ENCODE results near the gene RPS6KA5.

The RPS6KA5 gene

DNA sequence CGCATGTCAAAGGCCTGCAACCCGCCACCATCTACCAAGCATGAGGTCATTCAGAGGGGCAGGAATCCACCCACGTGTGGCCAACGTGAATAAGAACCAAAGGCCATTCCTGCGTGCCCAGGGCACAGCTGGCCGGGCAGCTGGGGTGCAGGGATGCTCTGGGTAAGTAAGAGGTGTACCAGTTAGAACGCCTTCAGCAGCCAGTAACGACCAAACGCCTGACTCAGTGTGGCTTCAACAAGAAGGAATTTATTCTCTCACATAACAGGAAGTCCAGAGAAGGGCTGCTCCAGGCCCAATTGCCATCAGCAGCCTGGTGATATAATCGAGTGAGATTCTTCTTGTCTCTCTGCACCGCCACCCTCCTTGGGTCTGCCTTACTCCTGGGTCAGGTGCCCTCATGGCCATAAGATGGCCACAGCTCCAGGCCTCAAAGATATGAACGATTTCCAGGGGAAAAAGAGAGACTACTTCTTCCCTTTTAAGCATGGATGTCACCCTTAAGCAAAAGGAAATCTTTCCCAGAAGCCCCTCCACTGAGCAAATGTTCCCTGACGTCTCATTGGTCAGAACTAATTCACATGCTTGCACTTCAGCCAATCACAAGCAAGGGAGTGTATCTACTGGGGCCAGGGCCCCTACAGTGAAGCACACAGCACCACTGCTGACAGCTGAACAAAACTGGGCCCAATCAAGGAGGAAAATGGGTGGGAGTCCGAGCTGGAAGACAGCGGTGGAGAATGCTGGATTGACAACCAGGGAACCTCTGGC, 251.5 kb downstream of the RPS6KA5 start:
- no peak for DNase-seq (ENCODE audit: low read depth)

DNA sequence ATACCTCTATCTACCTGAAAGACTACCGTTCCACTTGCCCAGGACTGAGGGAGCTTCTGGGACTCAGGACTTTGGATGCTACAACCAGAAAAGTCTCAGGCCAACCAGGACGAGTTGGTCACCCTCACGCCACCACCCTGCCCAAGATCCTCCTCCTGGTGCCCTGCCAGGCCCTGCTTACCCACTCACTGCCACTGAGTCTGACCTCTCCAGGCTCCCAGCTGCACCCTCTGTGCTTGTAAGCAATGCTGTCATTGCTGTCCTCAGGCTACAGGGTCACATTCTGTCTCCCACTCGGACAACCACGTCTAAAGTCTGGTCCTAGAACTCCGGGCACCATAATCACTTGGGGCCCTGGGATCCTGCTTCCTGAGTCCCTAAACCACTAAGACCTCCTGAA, 253.4 kb downstream of the RPS6KA5 start:
- no peak for DNase-seq (ENCODE audit: low read depth)

DNA sequence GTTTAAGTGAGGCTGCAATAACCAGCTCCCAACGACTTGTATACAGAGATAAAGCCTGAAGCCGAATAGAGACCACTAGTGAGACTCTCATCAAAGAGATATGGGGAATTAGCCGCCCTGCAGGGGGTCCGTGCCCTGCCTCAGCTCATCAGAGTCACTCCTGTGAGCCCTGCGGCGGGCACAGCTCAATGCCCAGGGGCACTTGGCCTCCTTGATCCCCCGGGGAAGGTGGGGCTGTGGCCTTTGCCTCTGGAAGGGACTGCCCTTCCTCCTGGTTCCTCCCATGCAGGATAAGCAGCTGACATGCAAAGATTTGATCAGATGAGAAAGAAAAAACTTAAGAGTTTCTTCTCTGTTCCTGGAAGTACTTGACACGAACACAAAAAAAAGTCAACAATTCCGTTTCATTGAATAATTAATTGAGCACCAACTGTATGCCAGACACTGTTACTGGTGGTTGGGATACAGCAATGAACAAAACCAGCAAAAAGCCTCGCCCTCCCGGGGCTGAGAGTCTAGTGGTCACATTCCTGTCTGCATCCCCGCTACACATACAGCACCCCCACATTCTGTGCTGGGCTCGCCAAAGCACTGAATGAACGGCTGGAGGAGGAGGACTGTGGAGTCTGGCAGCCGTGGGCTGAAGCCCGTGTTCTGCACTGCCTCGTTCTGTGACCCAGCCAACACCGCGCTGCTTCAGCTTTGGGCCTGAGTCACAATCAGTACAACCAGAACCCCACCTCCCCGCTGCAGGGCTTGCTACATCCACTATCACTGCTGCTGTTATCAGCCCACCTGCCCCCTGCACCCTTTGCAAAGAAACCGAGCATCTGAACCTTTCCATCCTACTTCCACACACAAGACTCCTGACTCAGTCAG, 254.5 kb downstream of the RPS6KA5 start:
- DNase-seq (ENCODE audit: low read depth): no peak

DNA sequence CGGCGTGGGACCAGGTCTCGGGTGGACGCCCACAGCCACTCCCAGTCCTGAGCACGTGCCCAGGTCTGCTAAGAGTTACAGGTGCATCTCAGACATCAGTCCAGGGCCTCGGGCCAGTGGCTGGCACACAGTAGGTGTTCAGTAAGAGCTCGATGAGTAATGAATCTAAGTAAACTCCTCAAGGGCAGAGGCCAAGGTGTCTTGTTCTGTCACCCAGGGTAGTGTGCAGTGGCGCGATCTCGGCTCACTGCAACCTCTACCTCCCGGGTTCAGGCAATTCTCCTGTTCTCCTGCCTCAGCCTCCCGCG, 255.4 kb downstream of the RPS6KA5 start:
- no peak for DNase-seq (ENCODE audit: low read depth)

DNA sequence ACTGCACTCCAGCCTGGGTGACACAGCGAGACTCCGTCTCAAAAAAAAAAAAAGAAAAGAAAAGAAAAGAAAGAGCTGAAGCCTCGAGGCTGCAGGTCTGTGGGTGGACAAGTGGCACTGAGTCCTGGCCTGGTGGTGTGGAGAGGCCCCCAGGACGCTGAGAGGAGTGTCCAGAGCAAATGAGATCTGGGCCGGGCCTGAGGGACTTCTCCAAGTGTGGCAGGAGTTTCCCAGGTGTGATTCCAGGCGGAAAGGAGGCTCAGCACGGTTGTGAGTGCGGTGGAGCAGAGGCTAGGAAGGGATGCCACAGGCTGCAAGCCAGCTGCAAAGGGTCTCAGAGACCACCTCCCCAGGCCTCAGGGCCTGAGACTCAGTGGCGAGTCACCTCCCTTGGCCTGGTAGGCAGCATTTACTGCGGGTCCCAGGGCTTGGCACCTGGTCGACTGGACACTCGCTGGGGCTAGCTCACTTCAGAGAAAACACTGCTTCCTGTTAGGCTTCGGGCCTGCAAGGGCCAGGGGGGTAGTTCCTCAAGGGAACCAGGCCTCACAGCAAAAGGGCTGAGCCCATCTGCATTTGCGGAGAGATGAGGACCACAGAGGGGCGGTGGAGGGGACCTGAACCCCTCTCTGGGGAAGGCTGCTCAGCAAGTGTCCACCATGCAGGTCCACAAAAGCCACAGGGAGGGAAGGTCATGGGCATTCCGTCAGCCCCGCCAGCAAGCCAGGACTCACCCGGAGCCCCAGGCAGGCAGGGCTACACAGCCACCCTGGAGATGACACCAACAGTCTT, 256.0 kb downstream of the RPS6KA5 start:
- DNase-seq (ENCODE audit: low read depth): no peak

DNA sequence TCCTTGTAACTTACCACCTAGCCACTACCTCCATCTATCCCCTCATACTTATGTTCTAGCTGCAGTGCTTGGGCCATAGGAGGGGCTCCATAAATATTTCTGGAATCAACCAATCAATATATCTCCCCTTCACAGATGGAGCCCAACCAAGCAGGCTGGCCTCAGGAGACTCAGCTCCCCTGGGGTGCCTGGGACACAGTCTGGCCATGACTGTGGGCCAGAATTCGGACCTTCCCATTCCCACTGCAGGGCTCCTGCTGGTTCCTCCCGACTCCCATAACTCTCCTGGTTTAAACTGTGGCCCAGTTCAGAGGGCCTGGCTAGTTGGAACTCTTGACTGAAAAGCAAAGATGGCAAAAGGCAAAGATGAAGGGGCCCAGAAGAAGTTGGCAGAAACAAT, 257.2 kb downstream of the RPS6KA5 start:
- DNase-seq (ENCODE audit: low read depth): no peak

DNA sequence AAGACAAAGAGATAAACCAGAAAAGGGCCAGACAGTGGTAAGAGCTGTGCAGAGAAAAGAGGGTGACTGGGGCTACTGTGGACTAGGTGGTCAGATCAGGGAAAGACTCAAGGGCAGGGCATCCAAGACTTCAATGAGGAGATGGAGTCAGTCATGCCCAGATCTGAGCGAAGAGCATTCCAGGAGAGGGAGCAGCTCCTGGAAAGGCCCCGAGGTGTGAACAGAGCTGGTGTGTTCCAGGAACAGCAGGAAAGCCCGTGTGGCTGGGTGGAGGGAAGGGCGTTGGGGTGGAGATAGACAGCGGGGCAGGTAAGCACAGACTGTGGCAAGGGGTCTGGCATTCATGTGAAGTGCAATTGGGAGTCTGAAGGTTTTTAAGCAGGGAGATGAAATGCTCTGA, 261.0 kb downstream of the RPS6KA5 start:
- DNase-seq (ENCODE audit: low read depth): no peak

DNA sequence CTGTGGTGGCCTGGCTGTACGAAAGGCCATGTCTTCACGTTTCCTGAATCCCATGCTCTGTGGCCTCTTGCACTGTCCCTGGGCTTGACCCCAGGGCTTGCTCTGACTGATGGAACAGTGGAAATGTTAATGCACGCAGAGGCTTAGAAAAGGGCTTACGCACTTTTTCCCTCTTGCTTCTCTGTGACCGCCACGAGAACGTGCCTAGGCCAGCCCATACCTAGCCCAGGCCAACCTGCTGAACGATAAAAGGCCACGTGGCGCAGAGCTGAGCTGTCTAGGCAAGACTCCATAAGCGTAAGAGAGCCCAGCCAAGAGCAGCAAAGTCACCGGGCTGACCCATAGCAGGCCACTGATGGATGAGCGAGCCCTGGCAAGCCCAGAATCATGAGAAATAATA, 262.5 kb downstream of the RPS6KA5 start:
- DNase-seq (ENCODE audit: low read depth): no peak
